Right forelimb (tissue), 1 donor: Measurements from ENCODE around the gene GDF15.
"Not testable (repeated sequence)": the region's sequence is repeated elsewhere in the genome, so short reads cannot be mapped to it uniquely, and the experiment has no call there.

Experiments used
- DNase-seq: peaks from one replicate; pipeline ENCODE4 v3.0.0-alpha.2; 2018

Gene GDF15

DNA sequence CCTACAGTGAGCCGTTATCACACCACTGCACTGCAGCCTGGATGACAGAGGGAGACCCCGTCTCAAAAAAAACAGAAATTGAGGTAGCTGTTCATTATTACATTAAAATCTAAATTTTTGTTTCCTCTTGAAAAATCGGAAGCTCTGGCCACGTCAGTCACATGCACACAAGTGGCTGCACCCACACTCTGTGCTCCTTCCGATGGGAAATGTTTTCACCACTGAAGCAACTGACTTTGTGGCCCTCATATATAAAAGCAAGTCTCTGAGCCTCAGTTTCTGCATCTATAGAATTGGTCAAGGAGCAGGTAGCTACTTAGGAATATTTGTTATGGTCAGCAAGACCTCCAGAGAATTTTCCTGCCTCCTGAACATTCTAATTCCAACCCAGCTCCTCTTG lies 7.0 kb downstream of the GDF15 start:
- no peak for DNase-seq

DNA sequence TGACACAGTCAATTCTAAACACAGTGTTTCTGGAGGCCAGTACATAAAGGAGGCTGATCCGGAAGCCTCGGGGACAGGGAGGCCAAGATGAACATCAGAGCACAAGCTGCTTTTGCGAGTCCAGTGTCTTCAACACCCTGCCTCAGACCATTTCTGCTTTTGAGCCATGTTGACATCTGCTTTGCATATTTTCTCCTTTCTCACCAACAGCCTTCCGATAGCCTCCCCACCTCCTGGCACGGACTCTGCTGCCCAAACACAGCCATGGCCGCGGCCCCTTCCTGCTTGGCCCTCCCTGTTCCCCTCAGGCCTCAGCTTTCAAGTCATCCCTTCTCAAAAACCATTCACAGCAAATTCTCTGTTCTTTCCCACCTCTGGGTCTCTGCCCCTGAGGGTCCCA lies 7.9 kb downstream of the GDF15 start:
- DNase-seq: no peak

DNA sequence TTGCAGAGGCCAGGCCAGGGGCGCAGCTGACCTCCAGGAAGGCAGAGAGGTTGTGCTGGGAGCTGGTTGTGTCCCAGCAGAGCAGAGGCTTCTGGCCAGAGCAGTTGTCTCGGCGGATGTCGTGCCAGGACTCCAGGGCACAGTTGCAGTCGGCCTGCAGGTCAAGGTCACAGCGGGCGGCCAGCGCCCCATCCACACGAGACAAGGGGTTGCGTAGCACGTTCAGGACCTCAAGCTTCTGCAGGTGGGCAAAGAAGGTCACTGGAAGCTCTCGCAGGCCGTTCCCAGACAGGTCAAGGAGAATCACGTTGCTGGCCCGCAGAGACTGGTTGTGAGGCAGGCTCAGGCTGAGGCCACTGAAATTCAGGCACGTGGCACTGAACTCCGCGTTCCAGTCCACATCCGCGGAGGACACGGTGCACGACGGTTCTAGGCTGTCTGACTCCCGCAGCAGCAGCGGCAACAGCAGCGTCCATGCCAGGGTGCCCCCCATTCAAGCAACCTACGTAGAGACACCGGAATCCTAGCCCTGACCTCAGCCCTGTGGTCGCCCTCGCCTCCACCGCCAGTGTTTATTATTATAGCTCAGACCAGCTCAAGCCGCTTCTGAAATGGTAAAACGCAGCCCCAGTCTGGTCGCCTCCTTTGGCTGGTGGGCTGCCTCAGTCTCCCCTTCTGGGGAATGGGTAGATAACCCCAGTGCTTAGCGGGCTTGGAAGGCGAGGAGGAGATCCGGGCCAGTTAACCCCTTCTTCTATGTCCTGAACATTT lies 10.7 kb downstream of the GDF15 start:
- DNase-seq: no peak

DNA sequence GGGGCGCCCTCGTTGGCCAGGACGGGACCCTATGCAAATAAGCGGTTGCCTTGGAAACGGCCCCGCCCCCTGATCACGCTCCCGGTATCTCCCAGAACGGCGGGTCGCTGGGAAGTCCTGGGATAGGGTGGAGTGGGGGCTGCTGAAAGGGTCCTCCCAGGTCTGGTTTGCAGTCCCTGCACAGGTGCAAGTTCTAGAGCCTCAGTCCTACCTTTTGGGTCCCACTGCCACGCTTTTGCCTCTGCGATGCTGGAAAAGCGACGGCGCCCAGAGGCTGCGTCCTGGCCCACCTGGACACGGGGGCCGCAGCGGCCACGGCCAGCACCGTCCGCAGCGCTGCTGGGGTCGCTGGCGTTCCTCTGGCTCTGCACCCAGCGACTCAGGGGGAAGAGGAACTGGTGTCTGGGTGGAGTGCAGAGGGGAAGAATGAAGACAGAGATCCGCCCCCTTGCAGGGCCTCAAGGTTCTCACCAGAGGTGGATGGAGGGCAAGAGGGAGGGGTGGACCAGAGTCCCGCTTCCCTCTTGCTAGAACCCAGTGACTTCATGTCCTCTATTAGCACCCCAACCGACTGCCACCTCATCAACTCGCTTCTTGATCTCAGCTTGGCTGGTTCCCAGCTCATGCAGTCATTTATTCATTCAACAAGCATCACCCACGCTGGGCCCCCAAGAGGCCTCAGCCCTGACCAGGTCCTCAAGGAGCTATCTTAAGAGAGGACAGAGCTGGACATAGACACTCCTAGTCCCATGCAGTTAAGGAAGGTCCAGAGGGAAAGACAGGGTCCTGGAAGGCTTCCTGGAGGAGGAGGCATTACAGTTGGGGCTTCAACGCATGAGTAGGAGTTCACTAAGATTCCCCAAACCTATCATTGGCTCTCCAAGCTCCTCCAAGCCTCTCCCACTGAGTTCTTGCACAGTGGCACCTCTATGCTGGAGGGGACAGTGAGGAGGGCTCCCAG lies 11.6 kb downstream of the GDF15 start, which contains the start of gene LRRC25:
Gene LRRC25 (minus strand): TSS at position 381 of the 961 bp plus-strand sequence. CDS start 659 bp downstream, outside the sequence.
- DNase-seq: no peak

DNA sequence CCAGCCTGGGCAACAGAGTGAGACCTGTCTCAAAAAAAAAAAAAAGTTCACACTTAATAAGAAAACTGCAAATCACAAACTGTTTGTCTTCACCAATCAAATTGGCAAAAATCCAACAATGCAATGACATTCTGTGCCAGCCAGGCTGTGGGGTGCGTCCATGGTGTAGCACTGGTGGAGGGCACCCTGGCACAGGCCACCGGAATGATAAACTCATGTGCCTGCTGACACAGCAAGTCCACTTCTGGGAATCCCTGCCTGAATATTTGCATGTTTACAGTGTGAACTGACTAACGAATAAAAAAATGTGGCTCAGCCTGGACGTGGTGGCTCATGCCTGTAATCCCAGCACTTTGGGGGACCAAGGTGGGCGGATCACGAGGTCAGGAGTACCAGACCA lies 13.1 kb downstream of the GDF15 start:
- DNase-seq: no peak

DNA sequence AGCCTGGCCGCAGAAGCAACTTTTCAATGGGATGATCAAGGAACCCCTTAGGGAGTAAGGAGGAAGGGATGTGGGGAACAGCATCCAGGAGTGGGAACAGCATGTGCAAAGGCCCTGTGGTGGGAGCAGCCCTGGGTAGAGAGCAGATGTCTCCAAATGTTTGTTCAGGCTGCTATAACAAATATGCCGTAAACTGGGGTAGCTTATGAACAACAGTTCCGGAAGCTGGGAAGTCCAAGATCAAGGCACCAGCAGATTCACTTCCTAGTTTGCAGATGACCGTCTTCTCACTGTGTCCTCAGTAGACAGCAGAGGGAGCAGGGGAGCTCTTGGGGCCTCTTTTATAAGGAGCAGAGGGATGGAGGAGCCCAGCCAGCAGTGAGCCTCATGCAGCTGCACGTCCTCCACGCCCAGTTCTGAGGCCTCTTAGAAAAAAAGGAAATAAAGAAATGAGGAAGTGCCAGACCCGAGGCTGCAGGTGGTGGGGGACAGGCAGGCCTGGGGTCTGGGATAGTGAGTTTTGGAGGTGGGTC lies 15.7 kb downstream of the GDF15 start:
- peak; percentile 76 for DNase-seq

DNA sequence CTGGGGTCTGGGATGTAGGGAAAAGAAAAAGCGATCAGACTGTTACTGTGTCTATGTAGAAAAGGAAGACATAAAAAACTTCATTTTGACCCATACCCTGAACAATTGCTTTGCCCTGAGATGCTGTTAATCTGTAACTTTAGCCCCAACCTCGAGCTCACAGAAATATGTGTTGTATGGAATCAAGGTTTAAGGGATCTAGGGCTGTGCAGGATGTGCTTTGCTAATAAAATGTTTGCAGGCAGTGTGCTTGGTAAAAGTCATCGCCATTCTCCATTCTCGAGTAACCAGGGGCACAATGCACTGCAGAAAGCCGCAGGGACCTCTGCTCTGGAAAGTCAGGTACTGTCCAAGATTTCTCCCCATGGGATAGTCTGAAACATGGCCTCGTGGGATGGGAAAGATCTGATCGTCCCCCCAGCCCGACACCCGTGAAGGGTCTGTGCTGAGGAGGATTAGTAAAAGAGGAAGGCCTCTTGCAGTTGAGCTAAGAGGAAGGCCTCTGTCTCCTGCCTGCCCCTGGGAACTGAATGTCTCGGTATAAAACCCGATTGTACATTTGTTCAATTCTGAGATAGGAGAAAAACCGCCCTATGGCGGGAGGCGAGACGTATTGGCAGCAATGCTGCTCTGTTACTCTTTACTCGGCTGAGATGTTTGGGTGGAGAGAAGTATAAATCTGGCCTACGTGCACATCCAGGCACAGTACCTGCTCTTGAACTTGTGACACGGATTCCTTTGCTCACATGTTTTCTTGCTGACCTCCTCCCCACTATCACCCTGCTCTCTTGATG lies 16.7 kb downstream of the GDF15 start:
- not testable (repeated sequence) for DNase-seq

DNA sequence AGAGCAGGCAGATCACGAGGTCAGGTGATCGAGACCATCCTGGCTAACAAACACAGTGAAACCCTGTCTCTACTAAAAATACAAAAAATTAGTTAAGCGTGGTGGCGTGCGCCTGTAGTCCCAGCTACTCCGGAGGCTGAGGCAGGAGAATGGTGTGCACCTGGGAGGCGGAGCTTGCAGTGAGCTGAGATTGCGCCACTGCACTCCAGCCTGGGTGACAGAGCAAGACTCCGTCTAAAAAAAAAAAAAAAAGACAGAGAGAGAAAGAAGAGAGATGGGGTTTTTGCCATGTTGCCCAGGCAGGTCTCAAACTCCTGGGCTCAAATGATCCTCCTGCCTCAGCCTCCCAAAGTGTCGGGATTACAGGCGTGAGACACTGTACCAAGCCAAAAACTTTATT lies 19.8 kb downstream of the GDF15 start:
- not testable (repeated sequence) for DNase-seq

DNA sequence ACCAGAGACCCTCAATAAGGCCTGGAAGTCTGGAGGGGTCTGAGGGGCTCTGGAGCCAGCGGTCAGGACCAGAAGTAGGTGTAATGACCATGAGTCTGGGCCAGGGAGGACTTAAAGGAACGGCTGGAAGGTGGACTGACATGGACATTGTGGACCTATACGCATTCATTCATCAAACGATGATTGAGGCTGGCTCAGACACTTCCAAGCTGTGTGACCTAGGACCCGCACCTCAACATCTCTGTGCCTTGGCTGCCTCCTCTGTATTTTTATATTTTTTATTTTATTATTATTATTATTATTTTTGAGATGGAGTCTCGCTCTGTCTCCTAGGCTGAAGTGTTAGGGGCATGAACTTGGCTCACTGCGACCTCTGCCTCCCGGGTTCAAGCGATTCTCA lies 20.8 kb downstream of the GDF15 start:
- DNase-seq: no peak

DNA sequence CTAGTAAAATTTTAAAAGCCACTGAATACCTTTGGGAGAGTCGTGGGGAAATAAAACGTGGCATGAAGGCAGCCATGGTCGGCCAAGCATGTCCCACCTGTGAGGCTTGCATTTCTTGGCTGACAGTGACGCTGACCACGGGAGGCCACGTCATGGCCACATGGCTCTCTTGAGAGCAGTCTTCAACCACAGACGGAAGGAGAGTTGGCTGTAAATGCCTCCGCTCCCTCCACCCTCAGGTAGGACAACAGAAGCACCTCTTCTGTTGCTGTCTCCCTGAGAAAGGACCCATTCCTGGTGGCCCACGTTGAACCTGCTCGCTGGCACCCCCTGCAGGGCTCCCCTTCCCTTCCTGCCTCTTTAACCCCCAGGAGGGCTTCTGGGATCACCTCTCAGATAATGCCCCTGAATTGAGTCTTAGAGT lies 22.1 kb downstream of the GDF15 start:
- no peak for DNase-seq

DNA sequence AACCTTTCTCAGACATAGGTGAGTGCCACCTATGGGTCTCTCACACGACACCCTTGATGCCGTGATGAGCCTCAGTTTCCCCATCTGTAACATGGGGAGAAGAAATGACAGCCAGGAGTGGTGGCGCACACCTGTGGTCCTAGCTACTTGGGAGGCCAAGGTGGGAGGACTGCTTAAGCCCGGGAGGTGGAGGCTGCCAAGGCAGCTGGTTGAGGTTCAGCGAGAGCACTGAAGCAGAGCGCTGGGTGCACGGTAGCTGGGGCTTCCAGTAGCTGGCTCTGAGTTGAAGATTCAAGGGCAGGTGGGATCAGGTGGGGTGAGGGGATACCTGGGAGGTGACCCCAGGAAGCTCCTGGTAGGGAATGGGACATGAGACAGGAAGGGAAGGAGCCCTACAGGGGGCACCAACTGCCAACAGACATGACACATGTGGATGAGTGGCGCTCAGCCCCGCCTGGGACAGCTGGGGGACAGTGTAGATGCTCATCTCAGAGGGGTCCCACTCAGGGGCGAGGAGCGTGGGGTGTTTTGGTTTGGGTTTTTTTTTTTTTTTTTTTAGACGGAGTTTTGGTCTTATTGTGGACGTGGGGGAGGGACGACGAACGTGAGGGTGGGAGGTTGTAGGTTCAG lies 26.8 kb downstream of the GDF15 start:
- no peak for DNase-seq

DNA sequence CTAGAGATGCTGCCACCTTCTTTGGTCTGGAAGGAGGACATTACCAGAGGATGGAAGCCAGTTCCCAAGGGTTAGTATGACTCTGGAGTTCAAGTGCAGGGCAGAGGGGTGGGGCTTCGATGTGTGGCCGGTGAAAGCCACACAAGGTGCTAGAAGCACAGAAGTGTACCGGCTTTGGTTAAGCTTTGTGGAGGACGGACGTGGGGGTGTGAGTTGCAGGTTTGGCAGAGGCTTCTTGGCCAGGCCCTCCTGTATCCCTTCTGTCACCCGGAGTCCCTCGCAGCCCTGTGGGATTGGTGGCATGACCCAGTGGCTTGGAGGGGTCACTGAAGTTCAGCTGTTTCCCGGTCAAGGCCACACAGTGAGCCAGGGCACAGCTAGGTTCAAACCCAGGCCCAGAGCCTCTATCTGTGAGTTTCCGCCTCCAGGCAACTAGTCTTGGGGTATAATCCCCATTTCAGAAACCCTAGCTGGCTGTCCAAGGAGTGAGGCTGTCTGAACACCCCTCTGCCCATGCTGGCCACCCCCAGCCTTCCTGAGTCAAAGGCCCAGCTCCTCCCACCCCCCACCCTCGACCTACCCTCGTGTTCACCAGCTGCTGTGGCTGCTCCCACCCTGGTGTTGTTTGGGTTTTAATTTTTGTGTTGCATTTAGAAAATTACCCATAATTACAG lies 28.7 kb downstream of the GDF15 start:
- peak; percentile 67 for DNase-seq

DNA sequence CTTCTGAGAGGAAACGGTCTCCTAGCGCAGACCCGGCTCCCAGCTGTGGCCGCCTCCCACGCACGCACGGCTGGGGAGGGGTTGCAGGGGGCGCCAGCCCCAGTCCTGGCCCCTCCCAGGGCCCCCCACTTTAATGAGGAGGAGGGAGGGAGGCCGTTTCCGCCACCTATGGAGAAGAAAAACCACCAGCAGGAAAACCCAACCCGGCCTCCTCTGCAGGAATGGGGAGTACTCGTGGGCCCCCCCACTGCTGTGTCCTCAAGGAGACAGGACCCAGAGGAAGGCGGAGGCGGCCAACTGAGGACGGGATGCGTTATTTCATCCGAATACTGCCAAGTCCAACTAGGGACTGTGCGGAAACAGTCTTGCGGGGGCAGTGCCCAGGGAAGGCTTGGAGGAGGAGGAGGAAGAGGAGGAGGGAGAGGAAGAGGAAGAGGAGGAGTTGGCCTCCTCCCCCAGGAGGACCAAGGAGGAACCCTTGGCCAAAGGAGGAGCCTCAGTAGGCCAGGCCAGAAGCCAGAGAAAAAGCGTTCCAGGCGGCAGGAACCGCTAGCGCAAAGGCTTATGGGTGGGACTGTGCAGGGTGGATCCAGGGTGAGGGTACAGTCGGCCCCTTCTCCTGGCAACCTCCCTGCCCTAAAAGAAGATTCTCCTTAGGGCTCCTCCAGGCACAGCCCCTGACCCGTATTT lies 29.4 kb downstream of the GDF15 start:
- DNase-seq: peak; percentile 88

DNA sequence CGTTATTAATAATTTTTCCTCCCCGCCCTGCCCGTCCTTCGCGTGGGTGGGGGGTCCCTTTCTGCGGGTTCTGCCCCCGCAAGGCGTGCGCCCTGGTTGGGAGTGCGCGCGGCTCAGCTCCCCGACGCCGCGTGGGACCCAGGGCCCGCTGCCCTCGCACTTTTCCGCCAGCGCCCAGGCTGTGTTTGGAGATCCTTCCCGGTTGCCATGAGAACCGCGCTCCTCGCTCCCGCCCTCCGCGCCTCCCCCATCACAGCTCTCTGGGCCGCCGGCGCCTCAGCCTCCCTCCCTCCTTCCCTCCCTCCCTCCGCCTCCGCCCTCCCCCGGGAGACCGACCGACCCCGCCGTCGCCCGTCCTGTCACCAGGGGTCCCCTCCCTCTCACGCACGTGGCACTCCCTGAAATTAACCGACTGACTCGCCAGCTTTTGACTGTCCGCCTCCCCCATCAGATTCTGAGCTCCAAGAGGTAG lies 30.9 kb downstream of the GDF15 start:
- peak; percentile 95 for DNase-seq

DNA sequence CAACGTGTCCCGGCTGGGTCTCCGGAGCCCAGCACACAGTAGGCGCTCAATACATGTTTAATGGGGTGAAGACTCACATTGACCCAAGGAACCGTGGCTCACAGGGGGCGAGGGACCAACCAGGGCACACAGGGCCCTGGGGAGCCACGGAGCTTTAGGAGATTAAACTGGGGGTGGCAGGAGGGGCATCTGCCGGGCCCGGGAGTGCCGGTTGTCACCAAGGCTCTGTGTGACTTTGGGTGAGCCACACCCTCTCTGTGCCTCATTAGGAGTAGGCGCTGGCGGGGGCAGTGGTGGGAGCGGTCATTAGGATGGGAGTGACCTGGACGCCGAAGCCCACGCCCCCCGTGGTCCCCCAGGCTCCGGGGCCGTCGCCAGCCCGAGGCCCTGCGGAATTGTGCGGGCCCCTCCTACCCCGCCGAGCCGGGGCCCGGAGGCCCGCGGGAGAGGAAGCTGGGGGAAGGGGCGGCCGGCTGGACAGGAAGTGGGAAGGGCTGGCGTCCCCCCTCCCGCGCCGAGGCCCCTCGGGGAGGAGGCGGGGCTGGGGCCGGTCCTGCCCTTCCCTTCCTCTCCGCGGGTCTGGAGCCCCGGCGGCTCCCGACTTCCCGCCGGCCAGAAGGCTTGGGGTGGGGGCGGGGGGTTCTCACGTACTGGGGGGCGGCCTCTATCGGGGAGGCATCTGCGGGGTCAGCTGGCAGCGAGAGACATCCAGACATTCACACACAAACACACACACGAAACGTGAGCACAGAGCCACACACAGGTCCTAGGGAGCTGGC lies 31.5 kb downstream of the GDF15 start:
- DNase-seq: peak; percentile 92

DNA sequence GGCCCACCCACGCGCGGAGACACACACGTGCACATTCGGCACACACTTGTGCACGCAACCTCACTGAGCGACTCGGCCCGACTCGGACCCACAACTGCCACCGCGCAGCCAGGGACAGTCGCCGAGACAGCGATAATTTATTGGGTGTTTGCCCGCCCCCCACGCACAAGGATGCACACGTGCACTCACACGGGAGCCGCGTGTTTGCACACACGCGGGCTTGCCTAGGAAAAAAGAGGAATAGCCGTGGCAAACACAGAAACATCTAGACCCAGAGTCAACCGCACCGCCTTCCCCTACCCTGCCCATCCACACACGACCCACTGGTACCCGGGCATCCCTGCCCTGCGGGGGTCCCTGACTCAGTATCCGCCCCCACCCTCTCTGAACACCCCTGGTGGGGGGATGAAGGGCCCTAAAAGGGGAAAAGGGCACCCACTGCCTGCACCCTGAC lies 32.1 kb downstream of the GDF15 start:
- DNase-seq: no peak

DNA sequence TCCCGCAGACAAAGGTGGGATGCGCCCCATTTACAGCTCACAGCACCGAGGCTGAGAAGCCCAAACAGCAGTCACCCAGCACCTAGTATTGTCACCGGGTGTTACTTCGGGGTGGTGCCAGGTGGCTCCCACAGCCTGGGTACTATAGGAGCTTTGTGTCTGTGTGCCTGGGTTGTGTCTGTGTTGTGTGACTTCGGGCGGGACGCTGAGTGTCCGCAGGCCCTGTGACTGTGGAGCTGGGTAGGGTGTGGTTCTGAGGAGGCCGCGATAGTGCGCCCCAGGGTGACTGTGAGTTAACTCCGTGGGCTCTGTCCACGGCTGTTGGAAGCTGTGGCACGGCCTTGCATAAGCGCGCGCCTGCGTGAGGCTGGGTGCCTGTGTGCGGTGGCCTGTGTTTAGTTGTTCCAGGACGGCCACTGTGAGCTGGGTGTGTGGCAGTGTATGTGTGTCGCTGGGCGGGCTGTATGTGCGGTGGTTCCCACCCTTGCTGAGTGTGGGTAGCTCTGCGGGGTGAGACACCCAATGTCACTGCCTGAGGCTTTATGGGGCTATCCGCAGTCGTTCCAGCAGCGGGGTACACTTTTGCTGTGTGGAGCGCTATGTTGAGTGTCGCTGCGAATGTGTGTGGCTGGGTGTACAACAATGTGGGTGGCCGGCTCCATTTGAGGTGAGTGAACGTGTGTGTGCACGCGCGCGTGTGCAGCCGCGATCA lies 32.7 kb downstream of the GDF15 start:
- no peak for DNase-seq

DNA sequence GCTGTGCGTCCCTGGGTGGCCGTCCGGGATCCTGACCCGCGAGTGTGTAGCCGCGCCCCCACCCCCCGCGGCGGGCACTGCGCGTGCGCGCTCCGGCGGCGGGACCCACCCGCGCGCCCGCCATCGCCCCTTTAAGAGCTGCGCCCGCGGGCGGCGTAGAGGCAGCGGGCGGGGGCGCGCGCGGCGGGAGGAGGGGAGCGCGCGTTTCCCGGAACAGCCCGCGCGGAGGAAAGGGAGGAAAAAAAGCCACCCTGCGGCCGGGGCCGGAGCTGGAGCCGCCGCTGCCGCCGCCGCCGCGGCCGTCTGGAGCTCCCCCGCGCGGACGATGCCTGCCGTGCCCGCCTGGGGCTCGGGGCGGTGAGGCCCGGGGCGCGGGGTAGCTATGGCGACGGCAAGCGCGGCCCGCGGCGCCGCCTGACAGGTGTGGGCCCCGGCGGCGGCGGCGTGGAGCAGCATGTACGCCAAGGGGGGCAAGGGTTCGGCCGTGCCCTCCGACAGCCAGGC lies 33.3 kb downstream of the GDF15 start, which contains the start of gene SSBP4:
Gene SSBP4 (plus strand): TSS at position 204 of the 504 bp plus-strand sequence. CDS start 251 bp downstream, at position 455.
- peak; percentile 89 for DNase-seq
